ENCODE measurements around the gene ATP5PO.

ATP5PO gene

GRCh38 chr21:33890187-33890586 is 25.4 kb downstream of the ATP5PO start:
- Histone ChIP-seq H3K9ac (ENCODE audit: low read length) (no peak overlapping the region), H3K9me3 (replicated peaks; ENCODE audit: insufficient read depth, low read length) (no peaks in the 10 kb centered on the region), H4K20me1 (ENCODE audit: insufficient read depth, low read length) (no peaks in the 10 kb centered on the region), H3K36me3 (replicated peaks; ENCODE audit: insufficient read depth, low read length) (no peaks in the 10 kb centered on the region), H3K4me3 (ENCODE audit: low read length) (no peak overlapping the region), H3F3A (ENCODE audit: insufficient read depth, low read length) (no peaks in the 10 kb centered on the region), H3K79me2 (ENCODE audit: low read length) (no peaks in the 10 kb centered on the region), H3K4me2 (ENCODE audit: low read depth, low read length) (no peak overlapping the region), H3K27ac (ENCODE audit: low read length) (no peak overlapping the region), H3K9me2 (replicated peaks; ENCODE audit: insufficient read depth, low read length) (no peaks in the 10 kb centered on the region), H2AFZ (ENCODE audit: low read length) (no peak overlapping the region), H3K27me3 (replicated peaks; ENCODE audit: insufficient read depth, low read length) (no peaks in the 10 kb centered on the region), H3K4me1 (ENCODE audit: low read length) (peaks cover 3% of the 10 kb centered on the region; the same call in 1 of the 2 replicates)
- DNase-seq, result no peak
- TF ChIP-seq EZH2phosphoT487 (IDR thresholded peaks at IDR 0.05; ENCODE audit: low read length) (no peak), EZH2 (optimal IDR thresholded peaks at IDR 0.05; ENCODE audit: low read depth, low read length) (no peak)
- TF ChIP-seq, protein P1, sequence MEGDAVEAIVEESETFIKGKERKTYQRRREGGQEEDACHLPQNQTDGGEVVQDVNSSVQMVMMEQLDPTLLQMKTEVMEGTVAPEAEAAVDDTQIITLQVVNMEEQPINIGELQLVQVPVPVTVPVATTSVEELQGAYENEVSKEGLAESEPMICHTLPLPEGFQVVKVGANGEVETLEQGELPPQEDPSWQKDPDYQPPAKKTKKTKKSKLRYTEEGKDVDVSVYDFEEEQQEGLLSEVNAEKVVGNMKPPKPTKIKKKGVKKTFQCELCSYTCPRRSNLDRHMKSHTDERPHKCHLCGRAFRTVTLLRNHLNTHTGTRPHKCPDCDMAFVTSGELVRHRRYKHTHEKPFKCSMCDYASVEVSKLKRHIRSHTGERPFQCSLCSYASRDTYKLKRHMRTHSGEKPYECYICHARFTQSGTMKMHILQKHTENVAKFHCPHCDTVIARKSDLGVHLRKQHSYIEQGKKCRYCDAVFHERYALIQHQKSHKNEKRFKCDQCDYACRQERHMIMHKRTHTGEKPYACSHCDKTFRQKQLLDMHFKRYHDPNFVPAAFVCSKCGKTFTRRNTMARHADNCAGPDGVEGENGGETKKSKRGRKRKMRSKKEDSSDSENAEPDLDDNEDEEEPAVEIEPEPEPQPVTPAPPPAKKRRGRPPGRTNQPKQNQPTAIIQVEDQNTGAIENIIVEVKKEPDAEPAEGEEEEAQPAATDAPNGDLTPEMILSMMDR (IDR thresholded peaks at IDR 0.05; ENCODE audit: low read length), result no peak

GRCh38 chr21:33886321-33886720 is 29.3 kb downstream of the ATP5PO start:
- no peak overlapping the region for H3K4me3 ChIP-seq (ENCODE audit: low read length)
- no peak overlapping the region for H2AFZ ChIP-seq (ENCODE audit: low read length)
- no peaks in the 10 kb centered on the region for H3F3A ChIP-seq (ENCODE audit: insufficient read depth, low read length)
- H3K9me2 ChIP-seq (replicated peaks; ENCODE audit: insufficient read depth, low read length), result no peaks in the 10 kb centered on the region
- H3K27ac ChIP-seq (ENCODE audit: low read length), result no peak overlapping the region
- no peaks in the 10 kb centered on the region for H3K36me3 ChIP-seq (replicated peaks; ENCODE audit: insufficient read depth, low read length)
- no peak overlapping the region for H3K4me2 ChIP-seq (ENCODE audit: low read depth, low read length)
- no peaks in the 10 kb centered on the region for H3K4me1 ChIP-seq (ENCODE audit: low read length)
- H3K9ac ChIP-seq (ENCODE audit: low read length), result no peak overlapping the region
- H3K27me3 ChIP-seq (replicated peaks; ENCODE audit: insufficient read depth, low read length), result no peaks in the 10 kb centered on the region
- no peaks in the 10 kb centered on the region for H4K20me1 ChIP-seq (ENCODE audit: insufficient read depth, low read length)
- no peaks in the 10 kb centered on the region for H3K9me3 ChIP-seq (replicated peaks; ENCODE audit: insufficient read depth, low read length)
- TF ChIP-seq, protein P1 (IDR thresholded peaks at IDR 0.05; ENCODE audit: low read length), result no peak
- TF ChIP-seq EZH2phosphoT487 (IDR thresholded peaks at IDR 0.05; ENCODE audit: low read length), result no peak
- no peak for TF ChIP-seq EZH2 (optimal IDR thresholded peaks at IDR 0.05; ENCODE audit: low read depth, low read length)
- no peak for DNase-seq
- no peaks in the 10 kb centered on the region for H3K79me2 ChIP-seq (ENCODE audit: low read length)

GRCh38 chr21:33885172-33885514 is 30.5 kb downstream of the ATP5PO start:
- H3F3A ChIP-seq (ENCODE audit: insufficient read depth, low read length), result no peaks in the 10 kb centered on the region
- no peak overlapping the region for H3K4me3 ChIP-seq (ENCODE audit: low read length)
- TF ChIP-seq, protein P1 (IDR thresholded peaks at IDR 0.05; ENCODE audit: low read length), result no peak
- TF ChIP-seq EZH2phosphoT487 (IDR thresholded peaks at IDR 0.05; ENCODE audit: low read length) (no peak), EZH2 (optimal IDR thresholded peaks at IDR 0.05; ENCODE audit: low read depth, low read length) (no peak)
- no peaks in the 10 kb centered on the region for H3K36me3 ChIP-seq (replicated peaks; ENCODE audit: insufficient read depth, low read length)
- no peaks in the 10 kb centered on the region for H3K4me1 ChIP-seq (ENCODE audit: low read length)
- no peaks in the 10 kb centered on the region for H3K9me2 ChIP-seq (replicated peaks; ENCODE audit: insufficient read depth, low read length)
- no peaks in the 10 kb centered on the region for H3K9me3 ChIP-seq (replicated peaks; ENCODE audit: insufficient read depth, low read length)
- H3K27me3 ChIP-seq (replicated peaks; ENCODE audit: insufficient read depth, low read length), result no peaks in the 10 kb centered on the region
- H3K4me2 ChIP-seq (ENCODE audit: low read depth, low read length), result no peak overlapping the region
- H3K79me2 ChIP-seq (ENCODE audit: low read length), result no peaks in the 10 kb centered on the region
- DNase-seq, result no peak
- no peak overlapping the region for H3K27ac ChIP-seq (ENCODE audit: low read length)
- no peaks in the 10 kb centered on the region for H4K20me1 ChIP-seq (ENCODE audit: insufficient read depth, low read length)
- H2AFZ ChIP-seq (ENCODE audit: low read length), result no peak overlapping the region
- no peak overlapping the region for H3K9ac ChIP-seq (ENCODE audit: low read length)
